ENCODE data around the gene PHF5A. TPM values are rescaled to one million over a fixed set of nuclear protein-coding genes. Genes with fewer than 3 reads are reported as not detected.

Gene PHF5A
- total RNA-seq, 1 experiment from 2014 or later: 64.1 TPM

DNA sequence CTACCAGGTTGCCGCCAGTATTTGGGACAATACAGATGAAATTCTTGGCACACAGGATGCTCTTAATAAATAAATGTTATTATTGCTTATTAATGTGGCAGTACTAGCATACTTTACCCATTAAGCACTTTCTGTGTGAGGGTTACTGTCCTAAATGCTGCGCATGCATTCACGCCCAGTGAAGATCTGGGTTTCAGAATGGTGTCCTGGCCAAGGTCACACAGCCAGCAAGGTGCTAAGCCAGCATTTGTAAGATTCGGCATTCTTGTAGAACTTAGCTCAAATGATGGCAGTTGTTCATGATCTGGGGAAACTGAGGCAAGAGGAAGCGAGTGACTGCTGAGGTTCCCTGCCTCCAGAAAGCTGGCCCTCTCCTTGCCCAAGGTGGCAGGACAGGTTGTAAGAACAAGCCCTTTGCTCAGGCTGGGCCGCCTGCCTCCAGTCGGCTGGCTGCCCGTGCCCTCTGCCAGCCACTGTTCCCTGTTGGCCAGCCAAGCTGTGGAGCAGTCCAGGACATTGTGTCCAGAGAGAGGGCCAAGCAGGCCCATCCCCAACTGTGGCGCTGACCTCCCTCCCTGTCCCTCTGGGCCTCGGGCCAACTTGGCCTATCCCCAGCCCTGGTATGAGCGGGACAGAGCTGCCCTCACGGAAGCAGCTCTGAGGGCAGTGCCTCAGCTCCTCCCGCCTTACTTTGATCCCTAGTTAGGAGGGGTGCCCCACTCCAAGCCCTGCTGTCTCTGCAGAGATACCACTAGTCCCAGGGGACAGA lies 50.7 kb downstream of the PHF5A start:
- peak; percentile 49 for DNase-seq (ENCODE audit: low spot score)

DNA sequence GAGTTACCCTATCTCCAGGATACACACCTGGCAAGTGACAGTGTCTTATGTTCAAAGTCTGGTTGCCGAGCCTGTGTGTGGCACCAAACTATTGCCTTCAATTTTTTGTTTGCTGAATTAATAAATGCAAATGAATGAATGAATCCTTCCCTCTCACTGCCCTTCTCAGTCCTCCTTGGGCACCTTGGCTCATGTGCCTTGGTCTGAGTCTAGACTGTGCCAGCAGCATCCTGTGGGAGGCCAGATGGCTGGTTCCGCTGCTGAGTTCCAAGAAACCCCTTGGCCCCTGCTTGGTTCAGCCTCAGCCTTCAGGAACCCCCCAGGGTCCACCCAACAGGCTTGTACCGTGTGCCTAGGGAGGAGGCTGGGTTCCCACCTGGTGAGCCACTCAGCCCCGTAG lies 52.9 kb downstream of the PHF5A start:
- no peak for DNase-seq (ENCODE audit: low spot score)

DNA sequence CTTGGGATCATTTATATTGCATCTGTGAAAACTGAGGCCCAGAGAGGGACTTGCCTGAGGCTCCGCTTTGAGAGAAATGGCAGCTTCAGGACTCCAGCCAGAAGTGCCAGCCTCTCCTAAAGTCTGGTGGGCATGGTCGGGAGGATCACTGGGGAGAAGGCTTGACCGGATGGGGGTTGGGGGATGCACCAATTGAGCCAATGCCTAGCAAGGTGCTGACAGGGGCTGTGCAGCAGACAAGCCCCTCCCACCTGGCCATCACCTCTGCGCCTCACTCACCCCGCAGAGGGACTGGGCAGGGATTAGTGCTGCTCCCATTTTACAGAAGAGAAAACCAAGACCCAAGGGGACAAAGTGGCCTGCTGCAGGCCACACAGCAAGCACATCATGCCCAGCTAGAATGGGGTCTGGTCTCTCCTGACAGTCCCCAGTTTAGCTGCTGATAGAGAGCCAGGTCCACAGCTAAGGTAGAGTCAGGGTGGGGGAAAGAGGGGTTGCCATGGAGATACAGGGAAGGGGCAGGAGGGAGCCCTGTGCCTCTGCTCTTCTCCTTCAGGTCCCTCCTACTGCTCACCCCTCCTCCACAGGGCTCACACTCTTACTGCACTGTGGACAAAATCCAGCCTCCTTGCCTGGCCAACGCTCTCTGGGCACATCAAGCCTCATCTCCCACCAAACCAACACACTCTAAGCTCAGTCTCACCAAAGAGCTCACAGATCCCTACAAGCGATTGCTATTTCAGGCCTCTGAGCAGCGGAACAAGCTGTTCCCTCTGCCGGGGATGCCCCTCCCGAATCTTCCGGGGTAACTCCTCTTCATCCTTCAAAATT lies 57.3 kb downstream of the PHF5A start:
- DNase-seq (ENCODE audit: low spot score): no peak

DNA sequence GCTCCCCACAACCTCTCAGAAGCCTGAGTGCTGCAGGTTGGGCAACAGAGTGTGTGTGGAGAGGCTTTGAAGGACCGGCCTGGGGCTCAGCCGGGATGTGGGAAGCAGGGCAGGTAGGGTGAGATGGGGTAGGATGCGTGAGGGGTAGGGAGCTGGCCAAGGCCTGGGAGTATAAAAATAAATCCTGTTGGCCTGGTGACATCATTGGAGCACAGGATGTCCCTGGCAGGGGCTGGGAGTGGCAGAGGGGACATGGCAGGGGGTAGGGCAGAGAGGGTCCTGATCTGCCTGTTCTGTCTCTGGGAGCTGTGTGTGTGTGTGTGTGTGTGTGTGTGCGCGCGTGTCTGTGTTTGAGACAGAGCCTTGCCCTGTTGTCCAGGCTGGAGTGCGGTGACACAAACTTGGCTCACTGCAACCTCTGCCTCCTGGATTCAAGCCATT lies 58.2 kb downstream of the PHF5A start:
- no peak for DNase-seq (ENCODE audit: low spot score)

Other genes with a start within 250 kb of the PHF5A start
- 0.76 TPM in 1 of 2 replicates, not detected in the other for gene CHADL, start 227.8 kb downstream of the PHF5A start, total RNA-seq (2014; rRNA removed; shearing (Covaris generic))
- gene RANGAP1, start 182.5 kb downstream of the PHF5A start, total RNA-seq (2014; rRNA removed; shearing (Covaris generic)): 80.2 and 81.2 TPM in 2 replicates
- gene ZC3H7B, start 167.2 kb downstream of the PHF5A start, total RNA-seq (2014; rRNA removed; shearing (Covaris generic)): 35.6 and 40.9 TPM in 2 replicates
- gene TEF, start 86.8 kb downstream of the PHF5A start, total RNA-seq (2014; rRNA removed; shearing (Covaris generic)): 10.7 and 16.7 TPM in 2 replicates
- 25.1 and 26.6 TPM in 2 replicates for gene TOB2, start 21.9 kb downstream of the PHF5A start, total RNA-seq (2014; rRNA removed; shearing (Covaris generic))
- gene ACO2, start 425 bp upstream of the PHF5A start, total RNA-seq (2014; rRNA removed; shearing (Covaris generic)): 48.3 and 52.1 TPM in 2 replicates
- 27.7 and 32.5 TPM in 2 replicates for gene POLR3H, start 75.8 kb upstream of the PHF5A start, total RNA-seq (2014; rRNA removed; shearing (Covaris generic))
- gene CSDC2, start 92.3 kb upstream of the PHF5A start, total RNA-seq (2014; rRNA removed; shearing (Covaris generic)): not detected in 2 replicates
- gene PMM1, start 121.1 kb upstream of the PHF5A start, total RNA-seq (2014; rRNA removed; shearing (Covaris generic)): 19.6 and 22.5 TPM in 2 replicates
- 19.5 and 20.9 TPM in 2 replicates for gene DESI1, start 152.4 kb upstream of the PHF5A start, total RNA-seq (2014; rRNA removed; shearing (Covaris generic))
- gene XRCC6, start 152.6 kb upstream of the PHF5A start, total RNA-seq (2014; rRNA removed; shearing (Covaris generic)): 212 and 262 TPM in 2 replicates
- gene SNU13, start 220.2 kb upstream of the PHF5A start, total RNA-seq (2014; rRNA removed; shearing (Covaris generic)): 104 and 118 TPM in 2 replicates
- not detected in 2 replicates for gene MEI1, start 230.8 kb upstream of the PHF5A start, total RNA-seq (2014; rRNA removed; shearing (Covaris generic))